ENCODE measurements around the gene CHD1.

DNA sequence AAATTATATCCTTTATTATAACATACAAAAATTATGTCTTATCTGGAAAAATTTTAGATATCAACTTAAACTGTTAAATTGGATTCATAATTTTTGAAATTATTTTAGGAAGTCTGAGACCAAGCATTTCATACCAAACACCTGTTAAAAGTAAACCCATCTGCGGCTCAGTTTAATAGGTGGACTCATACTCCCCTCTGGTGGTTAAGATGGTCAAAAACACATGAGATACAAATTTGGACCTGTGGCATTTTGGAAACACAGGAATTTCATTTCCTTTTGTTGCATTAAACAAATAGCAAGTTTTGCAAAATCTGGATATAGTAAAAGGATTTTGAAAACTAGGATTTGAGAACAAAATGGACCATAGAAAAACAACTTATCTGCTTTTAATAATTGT lies 101.6 kb downstream of the CHD1 start:
- TF ChIP-seq, protein P1, sequence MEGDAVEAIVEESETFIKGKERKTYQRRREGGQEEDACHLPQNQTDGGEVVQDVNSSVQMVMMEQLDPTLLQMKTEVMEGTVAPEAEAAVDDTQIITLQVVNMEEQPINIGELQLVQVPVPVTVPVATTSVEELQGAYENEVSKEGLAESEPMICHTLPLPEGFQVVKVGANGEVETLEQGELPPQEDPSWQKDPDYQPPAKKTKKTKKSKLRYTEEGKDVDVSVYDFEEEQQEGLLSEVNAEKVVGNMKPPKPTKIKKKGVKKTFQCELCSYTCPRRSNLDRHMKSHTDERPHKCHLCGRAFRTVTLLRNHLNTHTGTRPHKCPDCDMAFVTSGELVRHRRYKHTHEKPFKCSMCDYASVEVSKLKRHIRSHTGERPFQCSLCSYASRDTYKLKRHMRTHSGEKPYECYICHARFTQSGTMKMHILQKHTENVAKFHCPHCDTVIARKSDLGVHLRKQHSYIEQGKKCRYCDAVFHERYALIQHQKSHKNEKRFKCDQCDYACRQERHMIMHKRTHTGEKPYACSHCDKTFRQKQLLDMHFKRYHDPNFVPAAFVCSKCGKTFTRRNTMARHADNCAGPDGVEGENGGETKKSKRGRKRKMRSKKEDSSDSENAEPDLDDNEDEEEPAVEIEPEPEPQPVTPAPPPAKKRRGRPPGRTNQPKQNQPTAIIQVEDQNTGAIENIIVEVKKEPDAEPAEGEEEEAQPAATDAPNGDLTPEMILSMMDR (IDR thresholded peaks at IDR 0.05; ENCODE audit: low read length): peak; percentile 38
- no peak for TF ChIP-seq EZH2 (optimal IDR thresholded peaks at IDR 0.05; ENCODE audit: low read depth, low read length)
- no peak for TF ChIP-seq EZH2phosphoT487 (IDR thresholded peaks at IDR 0.05; ENCODE audit: low read length)

Data from MM.1S (cell line).